HG03571 (cell line): ENCODE results near the gene FAM151B.

Experiments
- ATAC-seq: cut with Tn5 transposase; IDR thresholded peaks from one replicate; pipeline ENCODE4 v1.9.1; 2021; ENCODE audit not compliant: unreplicated experiment

Gene FAM151B

GRCh38 chr5:80584770-80585169 lies 96.9 kb downstream of the FAM151B start:
- ATAC-seq, result no peak

- no peak for ATAC-seq
These were observed 101.1 kb downstream of the FAM151B start for GRCh38 chr5:80588858-80589540.

GRCh38 chr5:80590766-80591165 lies 102.9 kb downstream of the FAM151B start:
- no peak for ATAC-seq

GRCh38 chr5:80591352-80591751 lies 103.5 kb downstream of the FAM151B start:
- no peak for ATAC-seq

GRCh38 chr5:80592105-80592504 lies 104.2 kb downstream of the FAM151B start:
- ATAC-seq, result no peak
